ENCODE data around the gene PRPF6. TPM values are rescaled to one million over a fixed set of nuclear protein-coding genes. Genes with fewer than 3 reads are reported as not detected.

Gene PRPF6
- total and polyA plus RNA-seq, 2 of the 13 experiments (the other 11 are each of a cell fraction or from before 2014, with no cell fraction given): 63.7 to 101 TPM

DNA sequence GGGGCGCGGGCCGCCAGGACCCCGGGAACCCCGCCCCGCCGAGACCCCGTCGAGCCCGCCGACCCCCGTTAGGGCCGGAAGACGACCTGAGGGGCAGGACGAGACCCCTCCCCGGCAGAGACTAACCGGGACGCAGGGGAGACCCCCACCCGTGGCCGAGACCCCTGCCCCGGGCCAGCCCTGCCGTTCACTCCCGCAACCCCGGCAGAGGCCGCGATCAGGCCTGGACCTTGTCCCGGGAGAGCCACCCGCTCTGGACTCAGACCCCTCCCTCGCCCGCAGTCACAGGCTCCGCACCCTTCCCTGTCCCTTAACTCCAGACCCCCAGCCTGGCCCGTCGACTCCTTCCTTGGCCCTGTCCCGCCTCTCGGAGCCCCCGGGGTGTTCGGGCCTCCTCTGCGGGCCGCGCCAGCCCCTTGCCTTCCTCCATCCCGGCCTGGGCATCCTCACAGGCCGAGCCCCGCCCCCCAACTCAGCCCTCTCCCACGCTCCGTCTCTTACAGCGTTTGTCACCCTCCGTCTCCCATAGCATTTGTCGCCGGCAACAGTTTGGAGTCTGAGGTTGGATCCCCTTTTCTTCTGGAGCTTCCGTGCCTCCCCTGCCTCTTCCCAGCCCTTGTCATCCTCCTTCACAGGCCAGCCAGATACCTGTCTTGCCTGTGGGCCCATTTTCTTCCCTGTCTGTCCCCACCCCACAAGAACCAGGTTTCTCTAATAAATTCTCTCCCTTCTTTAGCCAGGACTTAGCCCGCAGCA lies 82.6 kb downstream of the PRPF6 start (continued):
- TF ChIP-seq, protein P1, sequence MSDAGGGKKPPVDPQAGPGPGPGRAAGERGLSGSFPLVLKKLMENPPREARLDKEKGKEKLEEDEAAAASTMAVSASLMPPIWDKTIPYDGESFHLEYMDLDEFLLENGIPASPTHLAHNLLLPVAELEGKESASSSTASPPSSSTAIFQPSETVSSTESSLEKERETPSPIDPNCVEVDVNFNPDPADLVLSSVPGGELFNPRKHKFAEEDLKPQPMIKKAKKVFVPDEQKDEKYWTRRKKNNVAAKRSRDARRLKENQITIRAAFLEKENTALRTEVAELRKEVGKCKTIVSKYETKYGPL (CRISPR knock-in tag; IDR thresholded peaks at IDR 0.05): no peak
- TF ChIP-seq FOXP1 (IDR thresholded peaks at IDR 0.05): no peak
- no peak for TF ChIP-seq FOXP1 (CRISPR knock-in tag; IDR thresholded peaks at IDR 0.05)
- TF ChIP-seq, protein P2, sequence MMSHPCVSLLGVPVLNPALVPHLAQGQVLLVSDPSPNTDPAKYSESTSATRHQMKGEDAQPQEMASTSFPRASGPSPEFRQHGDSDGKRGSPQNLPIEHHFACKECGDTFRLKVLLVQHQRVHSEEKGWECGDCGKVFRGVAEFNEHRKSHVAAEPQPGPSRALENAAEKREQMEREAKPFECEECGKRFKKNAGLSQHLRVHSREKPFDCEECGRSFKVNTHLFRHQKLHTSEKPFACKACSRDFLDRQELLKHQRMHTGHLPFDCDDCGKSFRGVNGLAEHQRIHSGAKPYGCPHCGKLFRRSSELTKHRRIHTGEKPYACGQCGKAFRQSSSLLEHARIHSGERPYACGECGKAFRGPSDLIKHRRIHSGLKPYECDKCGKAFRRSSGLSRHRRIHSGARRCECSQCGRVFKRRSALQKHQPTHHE (CRISPR knock-in tag; IDR thresholded peaks at IDR 0.05; ENCODE audit: borderline replicate concordance): peak; percentile 29; the same call in 1 of the 2 replicates
- TF ChIP-seq PCBP2 (optimal IDR thresholded peaks at IDR 0.05; ENCODE audit: low read depth, low read length, poor library complexity, severe bottlenecking): no peak
- TF ChIP-seq, protein P3, sequence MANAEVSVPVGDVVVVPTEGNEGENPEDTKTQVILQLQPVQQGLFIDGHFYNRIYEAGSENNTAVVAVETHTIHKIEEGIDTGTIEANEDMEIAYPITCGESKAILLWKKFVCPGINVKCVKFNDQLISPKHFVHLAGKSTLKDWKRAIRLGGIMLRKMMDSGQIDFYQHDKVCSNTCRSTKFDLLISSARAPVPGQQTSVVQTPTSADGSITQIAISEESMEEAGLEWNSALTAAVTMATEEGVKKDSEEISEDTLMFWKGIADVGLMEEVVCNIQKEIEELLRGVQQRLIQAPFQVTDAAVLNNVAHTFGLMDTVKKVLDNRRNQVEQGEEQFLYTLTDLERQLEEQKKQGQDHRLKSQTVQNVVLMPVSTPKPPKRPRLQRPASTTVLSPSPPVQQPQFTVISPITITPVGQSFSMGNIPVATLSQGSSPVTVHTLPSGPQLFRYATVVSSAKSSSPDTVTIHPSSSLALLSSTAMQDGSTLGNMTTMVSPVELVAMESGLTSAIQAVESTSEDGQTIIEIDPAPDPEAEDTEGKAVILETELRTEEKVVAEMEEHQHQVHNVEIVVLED (CRISPR knock-in tag; IDR thresholded peaks at IDR 0.05; ENCODE audit: borderline replicate concordance): no peak
- no peak; the same call in 1 of the 2 replicates for TF ChIP-seq ZNF335 (CRISPR knock-in tag; IDR thresholded peaks at IDR 0.05)
- TF ChIP-seq CBFB (CRISPR knock-in tag; IDR thresholded peaks at IDR 0.05): 0 out of 2 replicates have a peak, but pooled peaks have one; percentile 40
- no peak for TF ChIP-seq CENPX (CRISPR knock-in tag; IDR thresholded peaks at IDR 0.05)
- no peak for TF ChIP-seq SRSF1 (optimal IDR thresholded peaks at IDR 0.05; ENCODE audit: low read depth, low read length)
- TF ChIP-seq ZBTB3 (CRISPR knock-in tag; IDR thresholded peaks at IDR 0.05; ENCODE audit: borderline replicate concordance, low read depth): no peak
- no peak for TF ChIP-seq IKZF1 (IDR thresholded peaks at IDR 0.05)
- TF ChIP-seq, protein P4, sequence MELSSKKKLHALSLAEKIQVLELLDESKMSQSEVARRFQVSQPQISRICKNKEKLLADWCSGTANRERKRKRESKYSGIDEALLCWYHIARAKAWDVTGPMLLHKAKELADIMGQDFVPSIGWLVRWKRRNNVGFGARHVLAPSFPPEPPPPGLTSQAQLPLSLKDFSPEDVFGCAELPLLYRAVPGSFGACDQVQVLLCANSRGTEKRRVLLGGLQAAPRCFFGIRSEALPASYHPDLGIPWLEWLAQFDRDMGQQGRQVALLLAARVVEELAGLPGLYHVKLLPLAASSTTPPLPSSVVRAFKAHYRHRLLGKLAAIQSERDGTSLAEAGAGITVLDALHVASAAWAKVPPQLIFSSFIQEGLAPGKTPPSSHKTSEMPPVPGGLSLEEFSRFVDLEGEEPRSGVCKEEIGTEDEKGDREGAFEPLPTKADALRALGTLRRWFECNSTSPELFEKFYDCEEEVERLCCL (CRISPR knock-in tag; IDR thresholded peaks at IDR 0.05; ENCODE audit: borderline replicate concordance): no peak; the same call in 1 of the 2 replicates
- TF ChIP-seq, protein P5, sequence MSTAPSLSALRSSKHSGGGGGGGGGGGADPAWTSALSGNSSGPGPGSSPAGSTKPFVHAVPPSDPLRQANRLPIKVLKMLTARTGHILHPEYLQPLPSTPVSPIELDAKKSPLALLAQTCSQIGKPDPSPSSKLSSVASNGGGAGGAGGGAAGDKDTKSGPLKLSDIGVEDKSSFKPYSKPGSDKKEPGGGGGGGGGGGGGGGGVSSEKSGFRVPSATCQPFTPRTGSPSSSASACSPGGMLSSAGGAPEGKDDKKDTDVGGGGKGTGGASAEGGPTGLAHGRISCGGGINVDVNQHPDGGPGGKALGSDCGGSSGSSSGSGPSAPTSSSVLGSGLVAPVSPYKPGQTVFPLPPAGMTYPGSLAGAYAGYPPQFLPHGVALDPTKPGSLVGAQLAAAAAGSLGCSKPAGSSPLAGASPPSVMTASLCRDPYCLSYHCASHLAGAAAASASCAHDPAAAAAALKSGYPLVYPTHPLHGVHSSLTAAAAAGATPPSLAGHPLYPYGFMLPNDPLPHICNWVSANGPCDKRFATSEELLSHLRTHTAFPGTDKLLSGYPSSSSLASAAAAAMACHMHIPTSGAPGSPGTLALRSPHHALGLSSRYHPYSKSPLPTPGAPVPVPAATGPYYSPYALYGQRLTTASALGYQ (CRISPR knock-in tag; IDR thresholded peaks at IDR 0.05): no peak
- no peak; the same call in 1 of the 2 replicates for TF ChIP-seq RFXANK (CRISPR knock-in tag; IDR thresholded peaks at IDR 0.05)
- TF ChIP-seq ZSCAN22 (CRISPR knock-in tag; IDR thresholded peaks at IDR 0.05): no peak
- no peak for TF ChIP-seq FOXJ3 (CRISPR knock-in tag; IDR thresholded peaks at IDR 0.05; ENCODE audit: borderline replicate concordance)
- TF ChIP-seq, protein P6, sequence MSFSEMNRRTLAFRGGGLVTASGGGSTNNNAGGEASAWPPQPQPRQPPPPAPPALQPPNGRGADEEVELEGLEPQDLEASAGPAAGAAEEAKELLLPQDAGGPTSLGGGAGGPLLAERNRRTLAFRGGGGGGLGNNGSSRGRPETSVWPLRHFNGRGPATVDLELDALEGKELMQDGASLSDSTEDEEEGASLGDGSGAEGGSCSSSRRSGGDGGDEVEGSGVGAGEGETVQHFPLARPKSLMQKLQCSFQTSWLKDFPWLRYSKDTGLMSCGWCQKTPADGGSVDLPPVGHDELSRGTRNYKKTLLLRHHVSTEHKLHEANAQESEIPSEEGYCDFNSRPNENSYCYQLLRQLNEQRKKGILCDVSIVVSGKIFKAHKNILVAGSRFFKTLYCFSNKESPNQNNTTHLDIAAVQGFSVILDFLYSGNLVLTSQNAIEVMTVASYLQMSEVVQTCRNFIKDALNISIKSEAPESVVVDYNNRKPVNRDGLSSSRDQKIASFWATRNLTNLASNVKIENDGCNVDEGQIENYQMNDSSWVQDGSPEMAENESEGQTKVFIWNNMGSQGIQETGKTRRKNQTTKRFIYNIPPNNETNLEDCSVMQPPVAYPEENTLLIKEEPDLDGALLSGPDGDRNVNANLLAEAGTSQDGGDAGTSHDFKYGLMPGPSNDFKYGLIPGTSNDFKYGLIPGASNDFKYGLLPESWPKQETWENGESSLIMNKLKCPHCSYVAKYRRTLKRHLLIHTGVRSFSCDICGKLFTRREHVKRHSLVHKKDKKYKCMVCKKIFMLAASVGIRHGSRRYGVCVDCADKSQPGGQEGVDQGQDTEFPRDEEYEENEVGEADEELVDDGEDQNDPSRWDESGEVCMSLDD (CRISPR knock-in tag; IDR thresholded peaks at IDR 0.05; ENCODE audit: borderline replicate concordance): 0 out of 2 replicates have a peak, but pooled peaks have one; percentile 8
- TF ChIP-seq ZNF546 (CRISPR knock-in tag; conservative IDR thresholded peaks at IDR 0.05): no peak

Data from HepG2 (cell line).